OCI-LY1 (cell line): ENCODE data around the gene DNAH12.

ENCODE experiments used
- EZH2 ChIP-seq: fragments of 200-600 bp; sonication (generic), shearing (Covaris generic); IDR thresholded peaks from 2 replicates; pipeline ENCODE4 v1.8.0; 2017; ENCODE audit warnings: borderline replicate concordance, mixed run types, mild to moderate bottlenecking, antibody characterized with exemption, low read length, moderate library complexity, mixed read lengths
- TF ChIP-seq, protein P1 (sequence below): fragments of 200-600 bp; sonication (generic), shearing (Covaris generic); IDR thresholded peaks from 2 replicates; pipeline ENCODE4 v1.5.1; 2017; ENCODE audit warnings: mild to moderate bottlenecking, antibody characterized with exemption, low read length, moderate library complexity, mixed read lengths

- TF ChIP-seq, protein P1, sequence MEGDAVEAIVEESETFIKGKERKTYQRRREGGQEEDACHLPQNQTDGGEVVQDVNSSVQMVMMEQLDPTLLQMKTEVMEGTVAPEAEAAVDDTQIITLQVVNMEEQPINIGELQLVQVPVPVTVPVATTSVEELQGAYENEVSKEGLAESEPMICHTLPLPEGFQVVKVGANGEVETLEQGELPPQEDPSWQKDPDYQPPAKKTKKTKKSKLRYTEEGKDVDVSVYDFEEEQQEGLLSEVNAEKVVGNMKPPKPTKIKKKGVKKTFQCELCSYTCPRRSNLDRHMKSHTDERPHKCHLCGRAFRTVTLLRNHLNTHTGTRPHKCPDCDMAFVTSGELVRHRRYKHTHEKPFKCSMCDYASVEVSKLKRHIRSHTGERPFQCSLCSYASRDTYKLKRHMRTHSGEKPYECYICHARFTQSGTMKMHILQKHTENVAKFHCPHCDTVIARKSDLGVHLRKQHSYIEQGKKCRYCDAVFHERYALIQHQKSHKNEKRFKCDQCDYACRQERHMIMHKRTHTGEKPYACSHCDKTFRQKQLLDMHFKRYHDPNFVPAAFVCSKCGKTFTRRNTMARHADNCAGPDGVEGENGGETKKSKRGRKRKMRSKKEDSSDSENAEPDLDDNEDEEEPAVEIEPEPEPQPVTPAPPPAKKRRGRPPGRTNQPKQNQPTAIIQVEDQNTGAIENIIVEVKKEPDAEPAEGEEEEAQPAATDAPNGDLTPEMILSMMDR: no peak
- no peak for TF ChIP-seq EZH2
These were observed 25.7 kb downstream of the DNAH12 start for GRCh38 chr3:57518276-57518915.
